ENCODE measurements around the gene KCNE4.
"Not testable (repeated sequence)": the region's sequence is repeated elsewhere in the genome, so short reads cannot be mapped to it uniquely, and the experiment has no call there.

The KCNE4 gene

DNA sequence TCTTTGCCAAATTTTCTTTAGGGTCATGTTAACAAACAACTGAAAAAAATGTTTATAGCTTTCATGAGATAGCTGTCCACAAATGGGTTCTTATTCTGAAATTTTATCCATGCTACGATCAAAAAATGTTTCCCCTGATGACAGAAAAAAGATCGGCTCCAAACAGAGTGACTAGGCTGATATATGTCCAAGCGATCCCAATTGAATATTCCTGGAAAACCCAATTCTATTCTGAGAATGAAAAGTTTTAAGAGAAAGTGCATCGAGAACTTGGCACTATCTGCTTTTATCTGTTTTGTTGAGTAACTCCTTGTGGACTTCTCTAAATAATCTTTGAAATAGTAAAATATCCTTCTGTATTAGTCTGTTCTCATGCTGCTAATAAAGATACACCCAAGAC is 19.1 kb downstream of the KCNE4 start:
- no peaks in the 10 kb centered on the region for H3K4me1 ChIP-seq (ENCODE audit: control insufficient read depth in 1 of 2, insufficient read depth in 2 of 2, low read length in 2 of 2)
- no peaks in the 10 kb centered on the region for H3K9me3 ChIP-seq (ENCODE audit: control insufficient read depth in 1 of 2, low read length in 2 of 2)
- H3K36me3 ChIP-seq (ENCODE audit: control insufficient read depth in 1 of 2, insufficient read depth in 2 of 2, low read length in 2 of 2) = no peaks in the 10 kb centered on the region

GRCh38 chr2:223072826-223073225 is 20.8 kb downstream of the KCNE4 start:
- Histone ChIP-seq H3K9me3 (ENCODE audit: control insufficient read depth in 1 of 2, low read length in 2 of 2) (no peaks in the 10 kb centered on the region), H3K36me3 (ENCODE audit: control insufficient read depth in 1 of 2, insufficient read depth in 2 of 2, low read length in 2 of 2) (no peaks in the 10 kb centered on the region), H3K4me1 (ENCODE audit: control insufficient read depth in 1 of 2, insufficient read depth in 2 of 2, low read length in 2 of 2) (no peaks in the 10 kb centered on the region), H3K4me3 (ENCODE audit: low read depth in 1 of 2, low read length in 2 of 2) (no peak overlapping the region), H3K27me3 (ENCODE audit: control insufficient read depth in 1 of 2, insufficient read depth in 2 of 2, low read length in 2 of 2) (no peaks in the 10 kb centered on the region), H3K9ac (ENCODE audit: low read depth in 1 of 2, low read length in 2 of 2) (no peak overlapping the region), H3K27ac (ENCODE audit: low read depth, low read length) (no peak overlapping the region)

More for the DNA sequence above, 19.1 kb downstream of the KCNE4 start:
- Histone ChIP-seq H3K9ac (ENCODE audit: low read depth in 1 of 2, low read length in 2 of 2) (no peak overlapping the region), H3K27ac (ENCODE audit: low read depth, low read length) (no peak overlapping the region), H3K4me3 (ENCODE audit: low read depth in 1 of 2, low read length in 2 of 2) (no peak overlapping the region), H3K27me3 (ENCODE audit: control insufficient read depth in 1 of 2, insufficient read depth in 2 of 2, low read length in 2 of 2) (no peaks in the 10 kb centered on the region)

- no peaks in the 10 kb centered on the region for H3K36me3 ChIP-seq (ENCODE audit: control insufficient read depth in 1 of 2, insufficient read depth in 2 of 2, low read length in 2 of 2)
- H3K4me3 ChIP-seq (ENCODE audit: low read depth in 1 of 2, low read length in 2 of 2) = no peak overlapping the region
- no peak overlapping the region for H3K27ac ChIP-seq (ENCODE audit: low read depth, low read length)
- H3K9ac ChIP-seq (ENCODE audit: low read depth in 1 of 2, low read length in 2 of 2) = no peak overlapping the region
- no peaks in the 10 kb centered on the region for H3K9me3 ChIP-seq (ENCODE audit: control insufficient read depth in 1 of 2, low read length in 2 of 2)
- H3K4me1 ChIP-seq (ENCODE audit: control insufficient read depth in 1 of 2, insufficient read depth in 2 of 2, low read length in 2 of 2) = no peaks in the 10 kb centered on the region
- no peaks in the 10 kb centered on the region for H3K27me3 ChIP-seq (ENCODE audit: control insufficient read depth in 1 of 2, insufficient read depth in 2 of 2, low read length in 2 of 2)
Observed at GRCh38 chr2:223075301-223076270, 23.6 kb downstream of the KCNE4 start.

GRCh38 chr2:223076573-223076972 is 24.6 kb downstream of the KCNE4 start:
- H3K4me3 ChIP-seq (ENCODE audit: low read depth in 1 of 2, low read length in 2 of 2) = no peak overlapping the region
- H3K36me3 ChIP-seq (ENCODE audit: control insufficient read depth in 1 of 2, insufficient read depth in 2 of 2, low read length in 2 of 2) = no peaks in the 10 kb centered on the region
- H3K9me3 ChIP-seq (ENCODE audit: control insufficient read depth in 1 of 2, low read length in 2 of 2) = no peaks in the 10 kb centered on the region
- H3K27me3 ChIP-seq (ENCODE audit: control insufficient read depth in 1 of 2, insufficient read depth in 2 of 2, low read length in 2 of 2) = no peaks in the 10 kb centered on the region
- no peaks in the 10 kb centered on the region for H3K4me1 ChIP-seq (ENCODE audit: control insufficient read depth in 1 of 2, insufficient read depth in 2 of 2, low read length in 2 of 2)
- no peak overlapping the region for H3K27ac ChIP-seq (ENCODE audit: low read depth, low read length)
- no peak overlapping the region for H3K9ac ChIP-seq (ENCODE audit: low read depth in 1 of 2, low read length in 2 of 2)

DNA sequence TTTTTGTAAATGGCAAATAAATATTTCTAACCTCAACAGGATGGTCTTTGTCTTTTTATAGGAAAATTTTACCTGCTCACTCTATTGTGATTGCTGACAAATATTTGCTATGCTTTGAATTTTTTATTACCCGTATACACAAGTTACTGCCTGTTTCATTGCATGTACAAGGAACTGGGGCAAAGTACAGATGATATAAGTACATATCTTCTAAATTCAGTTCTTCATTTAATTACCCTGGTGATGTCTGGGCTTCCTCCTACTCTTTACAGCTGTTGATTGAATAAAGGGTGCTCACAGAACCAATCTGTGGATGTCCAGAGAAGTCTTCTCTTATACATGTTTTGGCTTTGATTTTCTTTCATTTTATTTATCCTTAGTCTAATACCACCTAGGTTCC is 26.5 kb downstream of the KCNE4 start:
- H3K4me1 ChIP-seq (ENCODE audit: control insufficient read depth in 1 of 2, insufficient read depth in 2 of 2, low read length in 2 of 2) = no peaks in the 10 kb centered on the region
- no peak overlapping the region for H3K27ac ChIP-seq (ENCODE audit: low read depth, low read length)
- H3K9me3 ChIP-seq (ENCODE audit: control insufficient read depth in 1 of 2, low read length in 2 of 2) = no peaks in the 10 kb centered on the region
- H3K4me3 ChIP-seq (ENCODE audit: low read depth in 1 of 2, low read length in 2 of 2) = no peak overlapping the region
- no peaks in the 10 kb centered on the region for H3K27me3 ChIP-seq (ENCODE audit: control insufficient read depth in 1 of 2, insufficient read depth in 2 of 2, low read length in 2 of 2)
- H3K9ac ChIP-seq (ENCODE audit: low read depth in 1 of 2, low read length in 2 of 2) = no peak overlapping the region
- no peaks in the 10 kb centered on the region for H3K36me3 ChIP-seq (ENCODE audit: control insufficient read depth in 1 of 2, insufficient read depth in 2 of 2, low read length in 2 of 2)

- Histone ChIP-seq H3K27me3 (ENCODE audit: control insufficient read depth in 1 of 2, insufficient read depth in 2 of 2, low read length in 2 of 2) (no peaks in the 10 kb centered on the region), H3K9me3 (ENCODE audit: control insufficient read depth in 1 of 2, low read length in 2 of 2) (no peaks in the 10 kb centered on the region), H3K4me1 (ENCODE audit: control insufficient read depth in 1 of 2, insufficient read depth in 2 of 2, low read length in 2 of 2) (no peaks in the 10 kb centered on the region), H3K27ac (ENCODE audit: low read depth, low read length) (no peak overlapping the region), H3K4me3 (ENCODE audit: low read depth in 1 of 2, low read length in 2 of 2) (no peak overlapping the region), H3K36me3 (ENCODE audit: control insufficient read depth in 1 of 2, insufficient read depth in 2 of 2, low read length in 2 of 2) (no peaks in the 10 kb centered on the region), H3K9ac (ENCODE audit: low read depth in 1 of 2, low read length in 2 of 2) (no peak overlapping the region)
Observed at GRCh38 chr2:223079378-223079777, 27.4 kb downstream of the KCNE4 start.

- no peaks in the 10 kb centered on the region for H3K9me3 ChIP-seq (ENCODE audit: control insufficient read depth in 1 of 2, low read length in 2 of 2)
- H3K27me3 ChIP-seq (ENCODE audit: control insufficient read depth in 1 of 2, insufficient read depth in 2 of 2, low read length in 2 of 2) = no peaks in the 10 kb centered on the region
- H3K36me3 ChIP-seq (ENCODE audit: control insufficient read depth in 1 of 2, insufficient read depth in 2 of 2, low read length in 2 of 2) = no peaks in the 10 kb centered on the region
- no peak overlapping the region for H3K9ac ChIP-seq (ENCODE audit: low read depth in 1 of 2, low read length in 2 of 2)
- no peaks in the 10 kb centered on the region for H3K4me1 ChIP-seq (ENCODE audit: control insufficient read depth in 1 of 2, insufficient read depth in 2 of 2, low read length in 2 of 2)
- H3K4me3 ChIP-seq (ENCODE audit: low read depth in 1 of 2, low read length in 2 of 2) = no peak overlapping the region
- H3K27ac ChIP-seq (ENCODE audit: low read depth, low read length) = no peak overlapping the region
Observed at GRCh38 chr2:223079925-223080324, 27.9 kb downstream of the KCNE4 start.

GRCh38 chr2:223080790-223081360 is 28.9 kb downstream of the KCNE4 start:
- H3K9ac ChIP-seq (ENCODE audit: low read depth in 1 of 2, low read length in 2 of 2); H3K9me3 ChIP-seq (ENCODE audit: control insufficient read depth in 1 of 2, low read length in 2 of 2); H3K4me1 ChIP-seq (ENCODE audit: control insufficient read depth in 1 of 2, insufficient read depth in 2 of 2, low read length in 2 of 2); H3K27ac ChIP-seq (ENCODE audit: low read depth, low read length); H3K27me3 ChIP-seq (ENCODE audit: control insufficient read depth in 1 of 2, insufficient read depth in 2 of 2, low read length in 2 of 2); H3K4me3 ChIP-seq (ENCODE audit: low read depth in 1 of 2, low read length in 2 of 2); H3K36me3 ChIP-seq (ENCODE audit: control insufficient read depth in 1 of 2, insufficient read depth in 2 of 2, low read length in 2 of 2): not testable (repeated sequence)

GRCh38 chr2:223081789-223082188 is 29.8 kb downstream of the KCNE4 start:
- Histone ChIP-seq H3K4me1 (ENCODE audit: control insufficient read depth in 1 of 2, insufficient read depth in 2 of 2, low read length in 2 of 2) (no peaks in the 10 kb centered on the region), H3K27me3 (ENCODE audit: control insufficient read depth in 1 of 2, insufficient read depth in 2 of 2, low read length in 2 of 2) (no peaks in the 10 kb centered on the region), H3K27ac (ENCODE audit: low read depth, low read length) (no peak overlapping the region), H3K9ac (ENCODE audit: low read depth in 1 of 2, low read length in 2 of 2) (no peak overlapping the region), H3K9me3 (ENCODE audit: control insufficient read depth in 1 of 2, low read length in 2 of 2) (no peaks in the 10 kb centered on the region), H3K4me3 (ENCODE audit: low read depth in 1 of 2, low read length in 2 of 2) (no peak overlapping the region), H3K36me3 (ENCODE audit: control insufficient read depth in 1 of 2, insufficient read depth in 2 of 2, low read length in 2 of 2) (no peaks in the 10 kb centered on the region)

DNA sequence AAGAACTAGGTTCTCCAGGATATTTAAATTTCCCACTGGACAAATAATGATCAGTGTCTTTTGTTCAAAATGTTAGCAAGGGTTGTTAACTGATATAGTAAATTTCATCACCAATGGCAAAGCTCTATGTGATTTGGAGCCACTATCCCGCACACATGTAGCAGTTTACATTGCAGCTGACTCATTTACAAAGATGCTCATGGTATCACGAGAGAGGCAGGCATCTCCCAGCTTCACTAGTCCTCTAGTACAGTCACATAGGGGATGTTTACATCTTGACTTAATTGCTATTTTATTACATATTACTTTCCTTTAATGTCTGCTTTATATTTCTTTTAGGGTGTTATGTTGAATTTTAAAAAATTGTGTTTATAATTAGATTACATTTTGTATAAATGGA is 30.7 kb downstream of the KCNE4 start:
- no peak overlapping the region for H3K4me3 ChIP-seq (ENCODE audit: low read depth in 1 of 2, low read length in 2 of 2)
- H3K36me3 ChIP-seq (ENCODE audit: control insufficient read depth in 1 of 2, insufficient read depth in 2 of 2, low read length in 2 of 2) = no peaks in the 10 kb centered on the region
- H3K4me1 ChIP-seq (ENCODE audit: control insufficient read depth in 1 of 2, insufficient read depth in 2 of 2, low read length in 2 of 2) = no peaks in the 10 kb centered on the region
- no peaks in the 10 kb centered on the region for H3K9me3 ChIP-seq (ENCODE audit: control insufficient read depth in 1 of 2, low read length in 2 of 2)
- H3K27me3 ChIP-seq (ENCODE audit: control insufficient read depth in 1 of 2, insufficient read depth in 2 of 2, low read length in 2 of 2) = no peaks in the 10 kb centered on the region
- H3K9ac ChIP-seq (ENCODE audit: low read depth in 1 of 2, low read length in 2 of 2) = no peak overlapping the region
- no peak overlapping the region for H3K27ac ChIP-seq (ENCODE audit: low read depth, low read length)

All from duodenal mucosa (tissue), 2 donors.